GM12864 (cell line): ENCODE data around the gene FAR1.

Source experiments
- DNase-seq: peaks from one replicate; pipeline ENCODE4 v3.0.0-alpha.2; 2011; ENCODE audit warnings: low read depth
- H3K4me3 ChIP-seq: 2 replicates; pipeline ENCODE4 v1.5.1; 2011; ENCODE audit warnings: mild to moderate bottlenecking, low read depth, low read length, control low read depth
- CTCF ChIP-seq: IDR thresholded peaks from 2 replicates; pipeline ENCODE4 v1.5.1; 2011; ENCODE audit warnings: low read depth, mild to moderate bottlenecking, moderate library complexity, low read length, control low read depth, inconsistent platforms; ENCODE audit errors: missing control alignments

Gene FAR1

GRCh38 chr11:13772223-13773046 lies 104.0 kb downstream of the FAR1 start:
- peak; percentile 35 for DNase-seq
- H3K4me3 ChIP-seq, result no peak overlapping the region
- peak; percentile 44 for TF ChIP-seq CTCF

GRCh38 chr11:13775471-13775870 lies 107.0 kb downstream of the FAR1 start:
- no peak for DNase-seq
- TF ChIP-seq CTCF, result no peak
- no peak overlapping the region for H3K4me3 ChIP-seq

- DNase-seq, result no peak
- TF ChIP-seq CTCF, result peak; percentile 5
- no peak overlapping the region for H3K4me3 ChIP-seq
These were observed 107.8 kb downstream of the FAR1 start for GRCh38 chr11:13776134-13776815.

- H3K4me3 ChIP-seq, result no peak overlapping the region
- no peak for TF ChIP-seq CTCF
- DNase-seq, result no peak
These were observed 109.0 kb downstream of the FAR1 start for GRCh38 chr11:13777341-13777985.

- no peak overlapping the region for H3K4me3 ChIP-seq
- DNase-seq, result no peak
- no peak for TF ChIP-seq CTCF
These were observed 109.9 kb downstream of the FAR1 start for GRCh38 chr11:13778345-13778744.

GRCh38 chr11:13781153-13781552 lies 112.7 kb downstream of the FAR1 start:
- no peak for DNase-seq
- TF ChIP-seq CTCF, result no peak
- H3K4me3 ChIP-seq, result no peak overlapping the region
